Measurements from ENCODE around the gene PRKG1. TPM values are rescaled to one million over a fixed set of nuclear protein-coding genes. Genes with fewer than 3 reads are reported as not detected.
"Not testable (repeated sequence)": the region's sequence is repeated elsewhere in the genome, so short reads cannot be mapped to it uniquely, and the experiment has no call there.

PRKG1 gene
- total RNA-seq, 1 experiment from 2014 or later = 0.21 TPM

- BruUV-seq (replicated peaks) = no TSS peak
- no peaks in the 10 kb centered on the region for H3K27me3 Mint-ChIP-seq (ENCODE audit: unreplicated experiment)
- DNase-seq = no peak
- CTCF ChIA-PET = no interaction called here
- intact Hi-C loops (cut with micrococcal nuclease; ENCODE audit: unreplicated experiment) = no loop called here
- H3K27ac Mint-ChIP-seq (ENCODE audit: unreplicated experiment) = no peak overlapping the region
- no peaks in the 10 kb centered on the region for H3K9me3 Mint-ChIP-seq (ENCODE audit: low read depth, unreplicated experiment)
- H3K36me3 Mint-ChIP-seq (ENCODE audit: insufficient read depth, unreplicated experiment) = no peaks in the 10 kb centered on the region
- no peaks in the 10 kb centered on the region for H3K4me1 Mint-ChIP-seq (ENCODE audit: low read depth, unreplicated experiment)
- H3K4me3 Mint-ChIP-seq (ENCODE audit: low read depth, unreplicated experiment) = no peak overlapping the region
- TF ChIP-seq CTCF (IDR thresholded peaks at IDR 0.05; ENCODE audit: unreplicated experiment) = no peak
These were observed 957.5 kb downstream of the PRKG1 start for GRCh38 chr10:52031771-52032170.

- CTCF ChIA-PET = no interaction called here
- H3K27ac Mint-ChIP-seq (ENCODE audit: unreplicated experiment) = no peak overlapping the region
- no peak overlapping the region for H3K4me3 Mint-ChIP-seq (ENCODE audit: low read depth, unreplicated experiment)
- intact Hi-C loops (cut with micrococcal nuclease; ENCODE audit: unreplicated experiment) = no loop called here
- no peaks in the 10 kb centered on the region for H3K4me1 Mint-ChIP-seq (ENCODE audit: low read depth, unreplicated experiment)
- H3K27me3 Mint-ChIP-seq (ENCODE audit: unreplicated experiment) = peaks cover 4% of the 10 kb centered on the region
- TF ChIP-seq CTCF (IDR thresholded peaks at IDR 0.05; ENCODE audit: unreplicated experiment) = no peak
- H3K9me3 Mint-ChIP-seq (ENCODE audit: low read depth, unreplicated experiment) = no peaks in the 10 kb centered on the region
- no peak for DNase-seq
- BruUV-seq (replicated peaks) = no TSS peak
- H3K36me3 Mint-ChIP-seq (ENCODE audit: insufficient read depth, unreplicated experiment) = no peaks in the 10 kb centered on the region
These were observed 958.7 kb downstream of the PRKG1 start for GRCh38 chr10:52032681-52033629.

- H3K4me1 Mint-ChIP-seq (ENCODE audit: low read depth, unreplicated experiment); H3K36me3 Mint-ChIP-seq (ENCODE audit: insufficient read depth, unreplicated experiment); intact Hi-C loops (cut with micrococcal nuclease; ENCODE audit: unreplicated experiment); H3K27ac Mint-ChIP-seq (ENCODE audit: unreplicated experiment); CTCF ChIA-PET; H3K4me3 Mint-ChIP-seq (ENCODE audit: low read depth, unreplicated experiment); DNase-seq; BruUV-seq (replicated peaks); H3K9me3 Mint-ChIP-seq (ENCODE audit: low read depth, unreplicated experiment): not testable (repeated sequence)
- peaks cover 17% of the 10 kb centered on the region for H3K27me3 Mint-ChIP-seq (ENCODE audit: unreplicated experiment)
These were observed 964.9 kb downstream of the PRKG1 start for GRCh38 chr10:52039002-52039793.

DNA sequence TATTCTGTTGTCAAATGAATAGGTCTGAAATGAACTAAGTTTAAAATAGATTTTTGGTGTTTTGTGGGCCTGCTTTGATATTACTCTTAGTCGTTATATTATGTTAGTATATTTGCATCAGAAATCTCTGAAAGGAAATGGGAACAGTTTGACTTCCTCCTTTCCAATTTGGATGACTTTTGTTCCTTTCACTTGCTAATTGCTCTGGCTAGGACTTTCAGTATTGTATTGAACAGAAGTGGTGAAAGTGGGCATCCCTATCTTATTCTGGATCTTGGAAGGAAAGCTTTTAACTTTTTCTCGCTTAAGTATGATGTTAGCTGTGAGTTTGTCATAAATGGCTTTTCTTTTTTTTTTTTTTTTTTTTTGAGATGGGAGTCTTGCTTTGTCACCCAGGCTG lies 966.2 kb downstream of the PRKG1 start:
- no TSS peak for BruUV-seq (replicated peaks)
- TF ChIP-seq CTCF (IDR thresholded peaks at IDR 0.05; ENCODE audit: unreplicated experiment) = no peak
- DNase-seq = no peak
- Mint-ChIP-seq H3K4me3 (ENCODE audit: low read depth, unreplicated experiment) (no peak overlapping the region), H3K36me3 (ENCODE audit: insufficient read depth, unreplicated experiment) (no peaks in the 10 kb centered on the region), H3K27ac (ENCODE audit: unreplicated experiment) (no peak overlapping the region), H3K27me3 (ENCODE audit: unreplicated experiment) (peaks cover 17% of the 10 kb centered on the region), H3K9me3 (ENCODE audit: low read depth, unreplicated experiment) (no peaks in the 10 kb centered on the region), H3K4me1 (ENCODE audit: low read depth, unreplicated experiment) (no peaks in the 10 kb centered on the region)
- CTCF ChIA-PET = interaction anchor here (0.6 kb wide), 2 partner anchors 19 to 20 kb away, joined by 3 to 4 read pairs; no protein-coding TSS in a partner anchor
- intact Hi-C loops (cut with micrococcal nuclease; ENCODE audit: unreplicated experiment) = no loop called here
